HepG2 (cell line): ENCODE measurements around the gene TOM1L2. TPM values are rescaled to one million over a fixed set of nuclear protein-coding genes. Genes with fewer than 3 reads are reported as not detected.

Experiments
- ATAC-seq: fragments of 200-7000 bp; cut with Tn5 transposase; 3 replicates; pipeline ENCODE4 v1.9.1; 2020; ENCODE audit warnings: mild to moderate bottlenecking, moderate library complexity
- BruUV-seq: library from RNA; stranded (reverse); fragments of 400-500 nt; replicated peaks from 2 replicates; lab custom pipeline; 2021; lab: Mats Ljungman, UMichigan
- CTCF ChIA-PET: fragments of 300-600 bp; formaldehyde crosslinking; extraction: SDS; loops from one replicate; lab custom pipeline; 2021; ENCODE audit warnings: low total read pairs, inconsistent platforms, low intra/inter-chr PET ratio; lab: Yijun Ruan, JAX
- POLR2A ChIA-PET: fragments of 350-600 bp; sonication (Branson Sonifier 250); formaldehyde crosslinking; loops from one replicate; lab custom pipeline; 2020; ENCODE audit warnings: antibody characterized with exemption, inconsistent platforms; lab: Yijun Ruan, JAX
- DNase-seq: peaks from one replicate; pipeline ENCODE4 v3.0.0-alpha.2; 2015; ENCODE audit warnings: low spot score
- FAIRE-seq: peaks from 3 replicates; lab custom pipeline; 2011; peaks lifted over from hg19 to GRCh38; lab: Jason Lieb, UNC
- H2AFZ ChIP-seq: one replicate; pipeline ENCODE4 v1.6.1; 2011; ENCODE audit warnings: low read length, inconsistent platforms
- H3K27ac ChIP-seq: fragments of 300-600 bp; 3 replicates; pipeline ENCODE4 v1.8.0; 2011; ENCODE audit warnings: mixed run types, mild to moderate bottlenecking, mixed read lengths, low read length, inconsistent platforms; ENCODE audit not compliant: insufficient read depth; ENCODE audit errors: extremely low read length
- H3K27me3 ChIP-seq, 2 experiments: fragments of 200-600 bp in 1 of 2; 2 replicates in 1 of 2; 3 replicates in 1 of 2; pipeline versions ENCODE4 v1.6.0 to v1.8.0; 2011; ENCODE audit warnings: low read length in 2 of 2, mild to moderate bottlenecking in 2 of 2, moderate library complexity in 2 of 2, inconsistent platforms in 1 of 2; ENCODE audit not compliant: insufficient read depth in 2 of 2, control insufficient read depth in 1 of 2
- H3K36me3 ChIP-seq, 2 experiments: fragments of 200-600 bp in 1 of 2; replicated peaks in 1 of 2; 2 replicates in 1 of 2; 3 replicates in 1 of 2; pipeline versions ENCODE4 v1.5.1 to v1.8.0; 2011; ENCODE audit warnings: low read length in 2 of 2, inconsistent platforms in 1 of 2; ENCODE audit not compliant: insufficient read depth in 2 of 2, control insufficient read depth in 1 of 2
- H3K4me1 ChIP-seq: 2 replicates; pipeline ENCODE4 v1.5.1; 2012; ENCODE audit warnings: low read length, inconsistent platforms; ENCODE audit not compliant: insufficient read depth
- H3K4me2 ChIP-seq: 2 replicates; pipeline ENCODE4 v1.6.0; 2011; ENCODE audit warnings: low read depth, low read length, inconsistent platforms
- H3K4me3 ChIP-seq, 3 experiments: fragments of 200-600 bp in 1 of 3; sonication (generic), shearing (Covaris generic) in 1 of 3; replicated peaks in 1 of 3; 2 replicates each; pipeline ENCODE4 v1.5.1; 2011 to 2016; ENCODE audit warnings: low read length in 3 of 3, inconsistent platforms in 2 of 3, low read depth in 2 of 3, mild to moderate bottlenecking in 2 of 3, control low read depth in 1 of 3, mixed read lengths in 1 of 3; ENCODE audit not compliant: insufficient read depth in 1 of 3
- H3K79me2 ChIP-seq: one replicate; pipeline ENCODE4 v1.6.1; 2011; ENCODE audit warnings: low read length, inconsistent platforms; ENCODE audit not compliant: insufficient read depth
- H3K9ac ChIP-seq: 2 replicates; pipeline ENCODE4 v1.6.0; 2011; ENCODE audit warnings: mild to moderate bottlenecking, low read depth, low read length, inconsistent platforms; ENCODE audit not compliant: insufficient read depth
- H3K9me3 ChIP-seq: 2 replicates; pipeline ENCODE4 v1.5.1; 2012; ENCODE audit warnings: mild to moderate bottlenecking, low read length
- H4K20me1 ChIP-seq: 2 replicates; pipeline ENCODE4 v1.6.0; 2011; ENCODE audit warnings: inconsistent platforms, mild to moderate bottlenecking, low read length, moderate library complexity; ENCODE audit not compliant: insufficient read depth
- FLYWCH1 ChIP-seq: sonication (generic); formaldehyde crosslinking; IDR thresholded peaks from 2 replicates; pipeline ENCODE4 v1.8.1; 2023; ENCODE audit warnings: mild to moderate bottlenecking, missing genetic modification reagents
- GABPB1 ChIP-seq: IDR thresholded peaks from 2 replicates; pipeline ENCODE4 v1.6.1; 2016; ENCODE audit warnings: mild to moderate bottlenecking, missing genetic modification reagents, moderate library complexity, missing compliant biosample characterization
- HOXA9 ChIP-seq: sonication (generic); formaldehyde crosslinking; IDR thresholded peaks from 2 replicates; pipeline ENCODE4 v1.8.1; 2022; ENCODE audit warnings: missing genetic modification reagents, mild to moderate bottlenecking, moderate library complexity, borderline replicate concordance
- IKZF5 ChIP-seq: IDR thresholded peaks from 2 replicates; pipeline ENCODE4 v1.6.1; 2018; ENCODE audit warnings: missing genetic modification reagents, mild to moderate bottlenecking, missing compliant biosample characterization
- MTA3 ChIP-seq: sonication (generic); formaldehyde crosslinking; IDR thresholded peaks from 2 replicates; pipeline ENCODE4 v1.4.0; 2020; ENCODE audit warnings: missing genetic modification reagents
- NCOA2 ChIP-seq: sonication (generic); formaldehyde crosslinking; IDR thresholded peaks from 2 replicates; pipeline ENCODE4 v1.8.0; 2022; ENCODE audit warnings: inconsistent platforms
- NONO ChIP-seq, 2 experiments: fragments of 450-650 bp in 1 of 2; sonication (generic) in 1 of 2; formaldehyde crosslinking in 1 of 2; IDR thresholded peaks in 1 of 2; conservative IDR thresholded peaks in 1 of 2; 2 replicates each; pipeline versions ENCODE4 v1.6.1 to v1.8.0; 2017 to 2022; ENCODE audit warnings: mild to moderate bottlenecking in 1 of 2, missing genetic modification reagents in 1 of 2, moderate library complexity in 1 of 2
- POGZ ChIP-seq: sonication (generic); formaldehyde crosslinking; IDR thresholded peaks from 2 replicates; pipeline ENCODE4 v1.4.0; 2020; ENCODE audit warnings: mild to moderate bottlenecking, missing genetic modification reagents
- SATB2 ChIP-seq: sonication (generic); formaldehyde crosslinking; IDR thresholded peaks from 2 replicates; pipeline ENCODE4 v1.5.0; 2020; ENCODE audit warnings: missing genetic modification reagents
- ZBTB14 ChIP-seq: sonication (generic); formaldehyde crosslinking; IDR thresholded peaks from 2 replicates; pipeline ENCODE4 v1.4.0; 2020; ENCODE audit warnings: missing genetic modification reagents
- ZC3H4 ChIP-seq: sonication (generic); formaldehyde crosslinking; IDR thresholded peaks from 2 replicates; pipeline ENCODE4 v1.4.0; 2020; ENCODE audit warnings: missing genetic modification reagents, borderline replicate concordance
- ZNF251 ChIP-seq: sonication (generic); formaldehyde crosslinking; IDR thresholded peaks from 2 replicates; pipeline ENCODE4 v1.9.0; 2021; ENCODE audit warnings: mild to moderate bottlenecking, missing genetic modification reagents
- ZNF570 ChIP-seq: sonication (generic); formaldehyde crosslinking; IDR thresholded peaks from 2 replicates; pipeline ENCODE4 v1.4.0; 2020; ENCODE audit warnings: mild to moderate bottlenecking, missing genetic modification reagents, borderline replicate concordance
- WGBS: methylation state at CpG from one replicate; pipeline ENCODE4 v1.1.6; 2017; ENCODE audit warnings: low lambda C conversion rate; 5-methylcytosine and 5-hydroxymethylcytosine counted together
- in situ Hi-C: cut with HindIII; loops from 2 replicates; pipeline ENCODE4 v1.10.0; 2017; ENCODE audit warnings: low pct_unique_long_range_greater_than_20kb; ENCODE audit not compliant: extremely low pct_ligation_motif_present
- intact Hi-C: fragments of 100-400 bp; cut with micrococcal nuclease; formaldehyde crosslinking; loops from one replicate; pipeline ENCODE4 v1.10.0; 2022; ENCODE audit not compliant: unreplicated experiment
- polyA plus RNA-seq, 8 experiments: library from polyadenylated mRNA; depleted of rRNA in 3 of 8; stranded (reverse) in 7 of 8; unstranded in 1 of 8; fragments of >200 nt; fragmentation: Illumina TruSeq in 4 of 8; extraction: Trizol in 4 of 8; gene quantifications; 2 replicates each; pipeline versions ENCODE4 v1.2.1 to v1.2.3, GENCODE V29; 2011 to 2016; ENCODE audit warnings: low read depth in 4 of 8, missing spikeins in 1 of 8, mixed read lengths in 1 of 8; ENCODE audit not compliant: insufficient read depth in 1 of 8
- total RNA-seq, 5 experiments: library from RNA; depleted of rRNA; stranded (reverse); fragments of >200 nt; fragmentation: Illumina TruSeq; extraction: Trizol; gene quantifications; 2 replicates each; pipeline ENCODE4 v1.2.3, GENCODE V29; 2016; ENCODE audit warnings: low read depth in 1 of 5
- TF ChIP-seq, protein P1 (sequence below): sonication (generic); formaldehyde crosslinking; IDR thresholded peaks from 2 replicates; pipeline ENCODE4 v1.4.0; 2020; ENCODE audit warnings: missing genetic modification reagents
- TF ChIP-seq, protein P2 (sequence below): sonication (generic); formaldehyde crosslinking; IDR thresholded peaks from 2 replicates; pipeline ENCODE4 v1.9.0; 2022; ENCODE audit warnings: missing genetic modification reagents, mild to moderate bottlenecking, borderline replicate concordance

The TOM1L2 gene
- total and polyA plus RNA-seq, 2 of the 13 experiments (the other 11 are each of a cell fraction or from before 2014, with no cell fraction given): 4.7 to 7.4 TPM

DNA sequence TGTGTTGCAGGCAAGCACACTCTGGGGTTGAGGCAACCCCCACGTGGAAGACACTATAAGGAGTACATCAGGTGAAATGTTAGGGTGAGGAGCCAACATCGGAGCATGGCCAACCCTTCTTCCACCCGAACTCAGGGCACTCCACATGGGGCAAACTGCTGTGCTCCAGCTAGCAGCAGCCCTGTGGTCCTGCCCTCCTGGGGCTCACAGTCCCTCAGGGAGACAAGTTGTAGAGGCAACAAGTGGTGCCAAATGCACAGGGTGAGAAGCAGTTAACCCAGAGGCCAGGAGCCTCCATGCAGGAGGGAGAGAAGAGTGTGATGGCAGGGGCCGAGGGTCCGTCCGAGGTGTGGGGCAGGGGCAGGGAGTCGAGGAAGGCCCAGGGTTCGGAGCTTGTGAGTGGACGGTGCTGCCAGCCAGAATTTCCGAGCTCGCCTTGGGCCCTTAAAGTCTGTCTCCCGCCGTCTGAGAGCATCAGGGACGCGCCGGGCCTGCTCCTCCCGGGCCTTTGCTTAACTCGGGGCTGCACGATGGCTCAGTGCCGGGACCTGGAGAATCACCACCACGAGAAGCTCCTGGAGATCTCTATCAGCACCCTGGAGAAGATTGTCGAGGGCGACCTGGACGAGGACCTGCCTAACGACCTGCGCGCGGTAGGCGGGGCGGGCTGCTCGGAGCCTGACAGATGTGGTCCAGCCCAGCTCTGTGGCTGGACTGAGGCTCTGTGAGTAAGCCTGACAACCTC, 34.5 kb upstream of the TOM1L2 start:
- FAIRE-seq (no peak), ATAC-seq (no peak), DNase-seq (no peak)
- H3K79me2 ChIP-seq: no peaks in the 10 kb centered on the region
- no peaks in the 10 kb centered on the region for H3K27me3 ChIP-seq
- H4K20me1 ChIP-seq: no peaks in the 10 kb centered on the region
- ChIA-PET POLR2A (no interaction called here), CTCF (no interaction called here)
- intact Hi-C loops: no loop called here
- no peak overlapping the region for H3K4me3 ChIP-seq
- BruUV-seq: no TSS peak
- no peaks in the 10 kb centered on the region for H3K4me1 ChIP-seq
- H3K9ac ChIP-seq: no peak overlapping the region
- WGBS: 89% methylated on average over 31 of the region's 31 CpGs
- H3K4me2 ChIP-seq: no peak overlapping the region
- H3K36me3 ChIP-seq: no peaks in the 10 kb centered on the region; a peak in 3 of 5 replicates
- no peak overlapping the region for H2AFZ ChIP-seq
- in situ Hi-C loops: loop anchor here (25.0 kb wide), 1 partner anchor 106 kb away; the partner anchor contains the start of gene MYO15A
- H3K9me3 ChIP-seq: no peaks in the 10 kb centered on the region
- H3K27ac ChIP-seq: no peak overlapping the region
- TF ChIP-seq FLYWCH1 (CRISPR knock-in tag) (no peak), SATB2 (no peak), ZC3H4 (CRISPR knock-in tag) (no peak), ZNF251 (CRISPR knock-in tag) (no peak), HOXA9 (CRISPR knock-in tag) (no peak), NCOA2 (CRISPR knock-in tag) (no peak), POGZ (no peak), MTA3 (no peak), ZNF570 (CRISPR knock-in tag) (no peak), IKZF5 (CRISPR knock-in tag) (no peak), NONO (IDR thresholded peaks at IDR 0.05) (no peak), NONO (CRISPR knock-in tag; conservative IDR thresholded peaks at IDR 0.05) (no peak), ZBTB14 (no peak), GABPB1 (no peak)
- TF ChIP-seq, protein P1, sequence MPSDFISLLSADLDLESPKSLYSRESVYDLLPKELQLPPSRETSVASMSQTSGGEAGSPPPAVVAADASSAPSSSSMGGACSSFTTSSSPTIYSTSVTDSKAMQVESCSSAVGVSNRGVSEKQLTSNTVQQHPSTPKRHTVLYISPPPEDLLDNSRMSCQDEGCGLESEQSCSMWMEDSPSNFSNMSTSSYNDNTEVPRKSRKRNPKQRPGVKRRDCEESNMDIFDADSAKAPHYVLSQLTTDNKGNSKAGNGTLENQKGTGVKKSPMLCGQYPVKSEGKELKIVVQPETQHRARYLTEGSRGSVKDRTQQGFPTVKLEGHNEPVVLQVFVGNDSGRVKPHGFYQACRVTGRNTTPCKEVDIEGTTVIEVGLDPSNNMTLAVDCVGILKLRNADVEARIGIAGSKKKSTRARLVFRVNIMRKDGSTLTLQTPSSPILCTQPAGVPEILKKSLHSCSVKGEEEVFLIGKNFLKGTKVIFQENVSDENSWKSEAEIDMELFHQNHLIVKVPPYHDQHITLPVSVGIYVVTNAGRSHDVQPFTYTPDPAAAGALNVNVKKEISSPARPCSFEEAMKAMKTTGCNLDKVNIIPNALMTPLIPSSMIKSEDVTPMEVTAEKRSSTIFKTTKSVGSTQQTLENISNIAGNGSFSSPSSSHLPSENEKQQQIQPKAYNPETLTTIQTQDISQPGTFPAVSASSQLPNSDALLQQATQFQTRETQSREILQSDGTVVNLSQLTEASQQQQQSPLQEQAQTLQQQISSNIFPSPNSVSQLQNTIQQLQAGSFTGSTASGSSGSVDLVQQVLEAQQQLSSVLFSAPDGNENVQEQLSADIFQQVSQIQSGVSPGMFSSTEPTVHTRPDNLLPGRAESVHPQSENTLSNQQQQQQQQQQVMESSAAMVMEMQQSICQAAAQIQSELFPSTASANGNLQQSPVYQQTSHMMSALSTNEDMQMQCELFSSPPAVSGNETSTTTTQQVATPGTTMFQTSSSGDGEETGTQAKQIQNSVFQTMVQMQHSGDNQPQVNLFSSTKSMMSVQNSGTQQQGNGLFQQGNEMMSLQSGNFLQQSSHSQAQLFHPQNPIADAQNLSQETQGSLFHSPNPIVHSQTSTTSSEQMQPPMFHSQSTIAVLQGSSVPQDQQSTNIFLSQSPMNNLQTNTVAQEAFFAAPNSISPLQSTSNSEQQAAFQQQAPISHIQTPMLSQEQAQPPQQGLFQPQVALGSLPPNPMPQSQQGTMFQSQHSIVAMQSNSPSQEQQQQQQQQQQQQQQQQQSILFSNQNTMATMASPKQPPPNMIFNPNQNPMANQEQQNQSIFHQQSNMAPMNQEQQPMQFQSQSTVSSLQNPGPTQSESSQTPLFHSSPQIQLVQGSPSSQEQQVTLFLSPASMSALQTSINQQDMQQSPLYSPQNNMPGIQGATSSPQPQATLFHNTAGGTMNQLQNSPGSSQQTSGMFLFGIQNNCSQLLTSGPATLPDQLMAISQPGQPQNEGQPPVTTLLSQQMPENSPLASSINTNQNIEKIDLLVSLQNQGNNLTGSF (CRISPR knock-in tag): no peak
- TF ChIP-seq, protein P2, sequence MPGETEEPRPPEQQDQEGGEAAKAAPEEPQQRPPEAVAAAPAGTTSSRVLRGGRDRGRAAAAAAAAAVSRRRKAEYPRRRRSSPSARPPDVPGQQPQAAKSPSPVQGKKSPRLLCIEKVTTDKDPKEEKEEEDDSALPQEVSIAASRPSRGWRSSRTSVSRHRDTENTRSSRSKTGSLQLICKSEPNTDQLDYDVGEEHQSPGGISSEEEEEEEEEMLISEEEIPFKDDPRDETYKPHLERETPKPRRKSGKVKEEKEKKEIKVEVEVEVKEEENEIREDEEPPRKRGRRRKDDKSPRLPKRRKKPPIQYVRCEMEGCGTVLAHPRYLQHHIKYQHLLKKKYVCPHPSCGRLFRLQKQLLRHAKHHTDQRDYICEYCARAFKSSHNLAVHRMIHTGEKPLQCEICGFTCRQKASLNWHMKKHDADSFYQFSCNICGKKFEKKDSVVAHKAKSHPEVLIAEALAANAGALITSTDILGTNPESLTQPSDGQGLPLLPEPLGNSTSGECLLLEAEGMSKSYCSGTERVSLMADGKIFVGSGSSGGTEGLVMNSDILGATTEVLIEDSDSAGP (CRISPR knock-in tag): no peak
